GM12892 (cell line): Measurements from ENCODE around the gene LSS.

Experiments used
- POLR2A ChIP-seq: IDR thresholded peaks from 2 replicates; pipeline ENCODE4 v1.6.1; 2011; ENCODE audit warnings: low read depth, low read length, control low read depth
- POLR2AphosphoS5 ChIP-seq: IDR thresholded peaks from 2 replicates; pipeline ENCODE4 v1.6.1; 2011; ENCODE audit warnings: low read depth, low read length, control low read depth

DNA sequence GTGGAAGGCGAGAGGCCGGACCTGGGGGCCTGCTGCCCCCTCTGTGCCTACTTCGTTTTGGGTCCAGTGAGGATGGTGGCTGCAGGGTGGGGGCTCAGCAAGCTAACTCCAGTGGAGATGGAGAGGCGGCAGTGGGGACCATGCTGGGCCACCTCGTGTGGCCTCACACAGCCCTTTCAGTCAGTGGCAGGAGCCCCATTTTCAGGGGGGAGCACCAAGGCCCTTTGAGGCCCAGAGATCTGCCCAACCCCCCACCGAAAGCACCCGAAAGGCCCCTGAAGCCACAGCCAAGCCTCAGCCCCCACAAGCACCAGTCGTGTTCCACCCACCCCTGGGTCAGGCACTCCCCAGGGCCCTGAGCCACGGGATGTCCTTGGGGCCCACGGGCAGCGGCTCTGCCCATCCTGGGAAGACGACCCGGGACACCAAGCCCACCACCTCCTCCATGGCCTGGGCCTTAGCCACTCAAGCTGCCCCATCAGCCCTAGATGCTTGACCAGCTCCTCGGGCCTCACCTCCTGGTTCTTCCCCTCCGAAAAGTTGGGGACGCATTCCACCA is 73.5 kb downstream of the LSS start:
- TF ChIP-seq POLR2A, result no peak
- TF ChIP-seq POLR2AphosphoS5, result no peak
